Stimulated activated naive CD8-positive, alpha-beta T cell treated with anti-CD3 and anti-CD28 coated beads, Interleukin-15, Interleukin-2, amounts not matched to agents 100 ng/mL and 50 ng/mL, for 24 hours (primary cell): ENCODE results near the gene GPSM1.

Source experiments
- H3K27ac Mint-ChIP-seq: one replicate; pipeline ENCODE4 v1.8.0; 2021; ENCODE audit warnings: mild to moderate bottlenecking, mixed read lengths
- H3K27me3 Mint-ChIP-seq: one replicate; pipeline ENCODE4 v1.8.0; 2021; ENCODE audit warnings: mixed read lengths
- H3K36me3 Mint-ChIP-seq: one replicate; pipeline ENCODE4 v1.8.0; 2021; ENCODE audit warnings: low read depth, mixed read lengths
- H3K4me1 Mint-ChIP-seq: one replicate; pipeline ENCODE4 v1.8.0; 2021; ENCODE audit warnings: low read depth, mixed read lengths
- H3K4me3 Mint-ChIP-seq: one replicate; pipeline ENCODE4 v1.8.0; 2021; ENCODE audit warnings: mild to moderate bottlenecking, mixed read lengths
- H3K9me3 Mint-ChIP-seq: one replicate; pipeline ENCODE4 v1.8.0; 2021; ENCODE audit warnings: mixed read lengths

GPSM1 gene

GRCh38 chr9:136297016-136297691 is 30.2 kb upstream of the GPSM1 start:
- Mint-ChIP-seq H3K9me3 (no peaks in the 10 kb centered on the region), H3K27ac (no peak overlapping the region), H3K4me3 (no peak overlapping the region), H3K36me3 (no peaks in the 10 kb centered on the region), H3K4me1 (no peaks in the 10 kb centered on the region), H3K27me3 (no peaks in the 10 kb centered on the region)

GRCh38 chr9:136297766-136298735 is 29.3 kb upstream of the GPSM1 start:
- Mint-ChIP-seq H3K27me3 (no peaks in the 10 kb centered on the region), H3K4me1 (no peaks in the 10 kb centered on the region), H3K36me3 (no peaks in the 10 kb centered on the region), H3K9me3 (no peaks in the 10 kb centered on the region), H3K27ac (no peak overlapping the region), H3K4me3 (no peak overlapping the region)

- no peaks in the 10 kb centered on the region for H3K4me1 Mint-ChIP-seq
- H3K4me3 Mint-ChIP-seq = no peak overlapping the region
- H3K27ac Mint-ChIP-seq = no peak overlapping the region
- no peaks in the 10 kb centered on the region for H3K27me3 Mint-ChIP-seq
- no peaks in the 10 kb centered on the region for H3K9me3 Mint-ChIP-seq
- no peaks in the 10 kb centered on the region for H3K36me3 Mint-ChIP-seq
These were observed 28.2 kb upstream of the GPSM1 start for GRCh38 chr9:136299116-136299515.

GRCh38 chr9:136299541-136299940 is 27.8 kb upstream of the GPSM1 start:
- Mint-ChIP-seq H3K27me3 (no peaks in the 10 kb centered on the region), H3K4me1 (no peaks in the 10 kb centered on the region), H3K36me3 (no peaks in the 10 kb centered on the region), H3K4me3 (no peak overlapping the region), H3K27ac (no peak overlapping the region), H3K9me3 (no peaks in the 10 kb centered on the region)

- Mint-ChIP-seq H3K27ac (no peak overlapping the region), H3K4me3 (no peak overlapping the region), H3K4me1 (no peaks in the 10 kb centered on the region), H3K9me3 (no peaks in the 10 kb centered on the region), H3K36me3 (no peaks in the 10 kb centered on the region), H3K27me3 (no peaks in the 10 kb centered on the region)
These were observed 27.3 kb upstream of the GPSM1 start for GRCh38 chr9:136300016-136300545.

GRCh38 chr9:136300866-136301265 is 26.5 kb upstream of the GPSM1 start:
- no peaks in the 10 kb centered on the region for H3K27me3 Mint-ChIP-seq
- H3K27ac Mint-ChIP-seq = no peak overlapping the region
- H3K9me3 Mint-ChIP-seq = no peaks in the 10 kb centered on the region
- H3K4me1 Mint-ChIP-seq = no peaks in the 10 kb centered on the region
- H3K4me3 Mint-ChIP-seq = no peak overlapping the region
- no peaks in the 10 kb centered on the region for H3K36me3 Mint-ChIP-seq

GRCh38 chr9:136302527-136302926 is 24.8 kb upstream of the GPSM1 start:
- Mint-ChIP-seq H3K9me3 (no peaks in the 10 kb centered on the region), H3K27ac (no peak overlapping the region), H3K4me1 (peaks cover 6% of the 10 kb centered on the region), H3K27me3 (no peaks in the 10 kb centered on the region), H3K36me3 (no peaks in the 10 kb centered on the region), H3K4me3 (no peak overlapping the region)

- Mint-ChIP-seq H3K36me3 (no peaks in the 10 kb centered on the region), H3K27me3 (no peaks in the 10 kb centered on the region), H3K4me3 (no peak overlapping the region), H3K9me3 (no peaks in the 10 kb centered on the region), H3K4me1 (peaks cover 6% of the 10 kb centered on the region), H3K27ac (no peak overlapping the region)
These were observed 24.1 kb upstream of the GPSM1 start for GRCh38 chr9:136303066-136303824.

- H3K9me3 Mint-ChIP-seq = no peaks in the 10 kb centered on the region
- no peaks in the 10 kb centered on the region for H3K27me3 Mint-ChIP-seq
- H3K4me1 Mint-ChIP-seq = peaks cover 6% of the 10 kb centered on the region
- H3K4me3 Mint-ChIP-seq = no peak within 1 kb of the TSS
- H3K27ac Mint-ChIP-seq = no peak within 1 kb of the TSS
- no peaks in the 10 kb centered on the region for H3K36me3 Mint-ChIP-seq
These were observed 23.4 kb upstream of the GPSM1 start, which contains the start of gene CCDC187 for GRCh38 chr9:136303825-136304416. Gene CCDC187 (minus strand): TSS chr9:136304094. CDS start chr9:136303830, 264 bp downstream.

- no peak overlapping the region for H3K27ac Mint-ChIP-seq
- no peaks in the 10 kb centered on the region for H3K36me3 Mint-ChIP-seq
- no peaks in the 10 kb centered on the region for H3K9me3 Mint-ChIP-seq
- H3K27me3 Mint-ChIP-seq = no peaks in the 10 kb centered on the region
- peaks cover 6% of the 10 kb centered on the region for H3K4me1 Mint-ChIP-seq
- H3K4me3 Mint-ChIP-seq = no peak overlapping the region
These were observed 22.9 kb upstream of the GPSM1 start for GRCh38 chr9:136304456-136304855.

- Mint-ChIP-seq H3K4me3 (no peak overlapping the region), H3K36me3 (no peaks in the 10 kb centered on the region), H3K27me3 (no peaks in the 10 kb centered on the region), H3K27ac (no peak overlapping the region), H3K9me3 (no peaks in the 10 kb centered on the region), H3K4me1 (peaks cover 6% of the 10 kb centered on the region)
These were observed 22.4 kb upstream of the GPSM1 start for GRCh38 chr9:136304981-136305380.

- Mint-ChIP-seq H3K4me3 (no peak overlapping the region), H3K36me3 (no peaks in the 10 kb centered on the region), H3K27ac (no peak overlapping the region), H3K27me3 (no peaks in the 10 kb centered on the region), H3K4me1 (peaks cover 6% of the 10 kb centered on the region), H3K9me3 (no peaks in the 10 kb centered on the region)
These were observed 21.5 kb upstream of the GPSM1 start for GRCh38 chr9:136305804-136306203.

- Mint-ChIP-seq H3K4me1 (peaks cover 6% of the 10 kb centered on the region), H3K27me3 (no peaks in the 10 kb centered on the region), H3K9me3 (no peaks in the 10 kb centered on the region), H3K36me3 (no peaks in the 10 kb centered on the region), H3K4me3 (no peak overlapping the region), H3K27ac (no peak overlapping the region)
These were observed 20.8 kb upstream of the GPSM1 start for GRCh38 chr9:136306211-136307208.
